GM23248 (cell line): ENCODE results near the gene SNX19. TPM values are rescaled to one million over a fixed set of nuclear protein-coding genes. Genes with fewer than 3 reads are reported as not detected.

Experiments
- DNase-seq: peaks from one replicate; pipeline ENCODE4 v3.0.0-alpha.2; 2015
- H2AFZ ChIP-seq: fragments of 200-600 bp; sonication (generic); 2 replicates; pipeline ENCODE4 v1.6.1; 2016; ENCODE audit warnings: antibody characterized with exemption
- H3F3A ChIP-seq: fragments of 200-600 bp; sonication (generic); 2 replicates; pipeline ENCODE4 v1.6.1; 2016; ENCODE audit warnings: mild to moderate bottlenecking, antibody characterized with exemption, mixed run types; ENCODE audit not compliant: insufficient read depth
- H3K27ac ChIP-seq: fragments of 200-600 bp; sonication (generic); 2 replicates; pipeline ENCODE4 v1.5.1; 2016; ENCODE audit warnings: mild to moderate bottlenecking
- H3K27me3 ChIP-seq: fragments of 200-600 bp; sonication (generic); replicated peaks from 2 replicates; pipeline ENCODE4 v1.6.1; 2016; ENCODE audit warnings: mild to moderate bottlenecking; ENCODE audit not compliant: insufficient read depth
- H3K36me3 ChIP-seq: fragments of 200-600 bp; sonication (generic); 2 replicates; pipeline ENCODE4 v1.6.1; 2016; ENCODE audit warnings: low read depth, mild to moderate bottlenecking
- H3K4me1 ChIP-seq: fragments of 200-600 bp; sonication (generic); 2 replicates; pipeline ENCODE4 v1.6.1; 2016; ENCODE audit warnings: mild to moderate bottlenecking; ENCODE audit not compliant: insufficient read depth
- H3K4me2 ChIP-seq: fragments of 200-600 bp; sonication (generic); one replicate; pipeline ENCODE4 v1.6.1; 2016; ENCODE audit warnings: mild to moderate bottlenecking; ENCODE audit not compliant: unreplicated experiment
- H3K4me3 ChIP-seq: fragments of 200-600 bp; sonication (generic); 2 replicates; pipeline ENCODE4 v1.5.1; 2016; ENCODE audit warnings: mild to moderate bottlenecking
- H3K79me2 ChIP-seq: fragments of 200-600 bp; sonication (generic); 2 replicates; pipeline ENCODE4 v1.6.1; 2016; ENCODE audit warnings: mild to moderate bottlenecking; ENCODE audit not compliant: insufficient read depth
- H3K9ac ChIP-seq: fragments of 200-600 bp; sonication (generic); 2 replicates; pipeline ENCODE4 v1.6.1; 2016; ENCODE audit warnings: mild to moderate bottlenecking
- H3K9me2 ChIP-seq: fragments of 200-600 bp; sonication (generic); 2 replicates; pipeline ENCODE4 v1.6.1; 2016; ENCODE audit warnings: mixed run types, mild to moderate bottlenecking, moderate library complexity; ENCODE audit not compliant: insufficient read depth
- H3K9me3 ChIP-seq: fragments of 200-600 bp; sonication (generic); one replicate; pipeline ENCODE4 v1.6.1; 2017; ENCODE audit warnings: low read depth
- H4K20me1 ChIP-seq: fragments of 200-600 bp; sonication (generic); 2 replicates; pipeline ENCODE4 v1.6.0; 2016; ENCODE audit not compliant: insufficient read depth
- EZH2 ChIP-seq: fragments of 200-600 bp; sonication (generic); IDR thresholded peaks from 2 replicates; pipeline ENCODE4 v1.6.1; 2018; ENCODE audit warnings: antibody characterized with exemption, mild to moderate bottlenecking; ENCODE audit not compliant: insufficient read depth, poor library complexity, severe bottlenecking
- EZH2phosphoT487 ChIP-seq: fragments of 200-600 bp; sonication (generic); IDR thresholded peaks from 2 replicates; pipeline ENCODE4 v1.6.1; 2018; ENCODE audit warnings: antibody characterized with exemption, moderate library complexity, mild to moderate bottlenecking, low read depth; ENCODE audit not compliant: insufficient read depth
- WGBS, 2 experiments: methylation state at CpG; one replicate each; pipeline ENCODE4 v1.1.6; 2015 to 2017; ENCODE audit warnings: low lambda C conversion rate in 2 of 2, low coverage in 1 of 2; ENCODE audit errors: missing lambda C conversion rate in 2 of 2; 5-methylcytosine and 5-hydroxymethylcytosine counted together
- in situ Hi-C: fragments of 300-500 bp; cut with MboI; formaldehyde crosslinking; loops from 2 replicates; pipeline ENCODE4 v1.15.0; 2020
- polyA plus RNA-seq: library from polyadenylated mRNA; unstranded; fragments of >200 nt; fragmentation: Nextera tagmentation; extraction: Ambion mirVana; gene quantifications from 2 replicates; pipeline ENCODE4 v1.2.1, GENCODE V29; 2016
- total RNA-seq: library from RNA; depleted of rRNA; stranded (reverse); fragments of >200 nt; shearing (Covaris generic); gene quantifications from 2 replicates; pipeline ENCODE4 v1.2.3, GENCODE V29; 2014

SNX19 gene
- total and polyA plus RNA-seq, 2 experiments from 2014 or later, result 40.3 to 81.9 TPM

DNA sequence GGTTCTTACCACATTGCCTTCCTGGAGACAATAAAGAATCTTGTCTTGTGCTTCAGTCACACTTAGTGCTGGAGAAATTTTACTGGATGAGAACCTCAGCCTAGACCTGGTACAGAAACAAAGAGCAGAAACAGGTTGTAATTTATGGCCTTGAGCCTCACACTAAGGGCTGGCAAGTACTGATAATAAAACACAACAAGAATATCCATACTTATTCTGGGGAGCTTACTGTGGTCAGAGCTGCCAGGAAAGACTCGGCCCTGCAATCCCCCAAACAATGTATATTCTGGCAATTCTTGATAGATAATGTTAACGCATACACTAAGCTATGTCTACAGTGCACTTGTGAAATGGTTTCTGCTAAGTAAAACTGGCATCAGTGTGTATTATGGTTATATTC, 9.7 kb downstream of the SNX19 start:
- DNase-seq, result no peak
- Histone ChIP-seq H3K36me3 (peaks cover 72% of the 10 kb centered on the region), H3K27ac (no peak overlapping the region), H2AFZ (no peak overlapping the region), H3K79me2 (peaks cover 46% of the 10 kb centered on the region), H3K4me2 (no peak overlapping the region), H3K27me3 (no peaks in the 10 kb centered on the region), H3F3A (peaks cover 52% of the 10 kb centered on the region), H3K9me2 (no peaks in the 10 kb centered on the region), H3K4me3 (no peak overlapping the region), H3K9ac (no peak overlapping the region), H4K20me1 (no peaks in the 10 kb centered on the region; the same call in 1 of the 2 replicates), H3K4me1 (peaks cover 26% of the 10 kb centered on the region), H3K9me3 (no peaks in the 10 kb centered on the region)
- no peak for TF ChIP-seq EZH2
- no peak for TF ChIP-seq EZH2phosphoT487
- WGBS, 2 experiments, result 100% methylated on average over 2 of the region's 2 CpGs
- in situ Hi-C loops, result no loop called here

DNA sequence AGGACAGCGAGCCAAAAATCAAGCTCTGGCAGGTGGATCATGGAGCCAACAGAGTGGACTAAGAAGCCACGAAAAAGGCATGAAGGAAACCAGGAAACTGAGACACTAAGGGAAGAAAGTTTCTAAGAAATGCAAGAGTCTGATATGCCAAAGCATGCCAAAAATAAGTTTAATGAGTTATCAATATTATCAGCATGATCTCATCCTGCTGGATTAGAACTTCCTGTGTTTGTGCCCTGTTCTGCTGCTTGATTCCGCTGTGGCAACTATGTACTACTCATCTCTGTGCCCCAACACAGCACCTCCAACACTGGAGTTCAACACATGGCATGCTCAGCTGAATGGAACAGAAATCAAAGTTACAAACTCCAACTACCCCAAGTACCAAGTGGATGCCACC, 10.8 kb downstream of the SNX19 start:
- Histone ChIP-seq H3F3A (peaks cover 43% of the 10 kb centered on the region), H3K9ac (no peak overlapping the region), H3K36me3 (peaks cover 77% of the 10 kb centered on the region), H3K79me2 (peaks cover 35% of the 10 kb centered on the region), H3K9me3 (no peaks in the 10 kb centered on the region), H3K4me1 (peaks cover 25% of the 10 kb centered on the region), H3K27me3 (no peaks in the 10 kb centered on the region), H3K9me2 (no peaks in the 10 kb centered on the region), H3K4me3 (no peak overlapping the region), H3K4me2 (no peak overlapping the region), H2AFZ (no peak overlapping the region), H4K20me1 (no peaks in the 10 kb centered on the region; the same call in 1 of the 2 replicates), H3K27ac (no peak overlapping the region)
- in situ Hi-C loops, result no loop called here
- no peak for DNase-seq
- TF ChIP-seq EZH2, result no peak
- no peak for TF ChIP-seq EZH2phosphoT487
- 100% methylated on average over 3 of the region's 3 CpGs for WGBS, 2 experiments

DNA sequence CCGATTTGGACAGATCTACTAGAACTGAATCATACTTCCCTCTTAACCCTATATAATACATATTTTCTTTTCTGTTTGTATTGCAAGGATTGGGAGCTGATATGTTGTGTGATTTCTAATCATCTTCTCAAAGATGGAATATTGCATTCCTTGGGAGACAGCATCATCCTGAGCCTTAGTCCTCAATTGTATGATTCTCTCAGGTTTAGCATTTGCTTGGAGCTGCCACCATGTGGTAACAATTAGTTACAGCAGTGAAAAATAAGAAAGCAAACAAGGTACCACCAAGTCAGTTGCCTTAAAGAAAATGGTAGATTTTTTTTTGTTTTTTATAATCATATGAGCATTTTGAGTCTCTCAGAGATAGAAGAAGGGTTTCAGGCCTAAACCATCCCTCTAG, 11.9 kb downstream of the SNX19 start:
- Histone ChIP-seq H3K79me2 (peaks cover 33% of the 10 kb centered on the region), H4K20me1 (no peaks in the 10 kb centered on the region; the same call in 1 of the 2 replicates), H3K9ac (no peak overlapping the region), H3K4me2 (no peak overlapping the region), H3K27me3 (no peaks in the 10 kb centered on the region), H3K27ac (peak overlapping the region; percentile 30), H3K4me3 (no peak overlapping the region), H2AFZ (no peak overlapping the region), H3K36me3 (peaks cover 78% of the 10 kb centered on the region), H3K9me3 (no peaks in the 10 kb centered on the region), H3F3A (peaks cover 38% of the 10 kb centered on the region), H3K9me2 (no peaks in the 10 kb centered on the region), H3K4me1 (peaks cover 13% of the 10 kb centered on the region)
- in situ Hi-C loops, result no loop called here
- WGBS, 2 experiments, result 93 to 97% methylated on average over 1 of the region's 1 CpG
- TF ChIP-seq EZH2phosphoT487, result no peak
- no peak for TF ChIP-seq EZH2
- DNase-seq, result peak; percentile 45

DNA sequence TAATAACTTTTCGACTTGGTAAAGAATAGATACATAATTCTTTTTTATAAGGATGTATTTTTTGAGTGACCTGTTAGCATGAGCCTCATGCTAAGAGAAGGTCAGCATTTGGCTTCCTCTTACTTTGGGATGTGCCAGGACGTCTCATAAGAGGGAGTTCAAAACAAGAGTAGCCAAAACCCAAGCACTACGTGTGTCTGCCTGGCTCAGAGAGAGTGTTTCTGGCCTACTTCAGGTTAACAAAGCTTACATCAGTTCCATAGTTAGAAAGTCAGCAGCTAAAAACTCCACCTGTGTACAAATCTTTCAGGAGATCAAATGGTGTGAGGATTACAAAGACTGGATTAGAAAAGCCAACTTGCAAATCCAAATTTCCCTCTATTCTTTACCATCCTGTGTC, 13.9 kb downstream of the SNX19 start:
- Histone ChIP-seq H3K9ac (no peak overlapping the region), H3F3A (peaks cover 44% of the 10 kb centered on the region), H2AFZ (no peak overlapping the region), H3K27me3 (no peaks in the 10 kb centered on the region), H4K20me1 (no peaks in the 10 kb centered on the region), H3K4me1 (peaks cover 10% of the 10 kb centered on the region), H3K4me2 (no peak overlapping the region), H3K9me2 (no peaks in the 10 kb centered on the region), H3K9me3 (no peaks in the 10 kb centered on the region), H3K27ac (no peak overlapping the region), H3K36me3 (peaks cover 77% of the 10 kb centered on the region), H3K4me3 (no peak overlapping the region), H3K79me2 (peaks cover 21% of the 10 kb centered on the region)
- in situ Hi-C loops, result no loop called here
- no peak for DNase-seq
- 75 to 80% methylated on average over 3 of the region's 3 CpGs for WGBS, 2 experiments
- TF ChIP-seq EZH2phosphoT487, result no peak
- TF ChIP-seq EZH2, result no peak

DNA sequence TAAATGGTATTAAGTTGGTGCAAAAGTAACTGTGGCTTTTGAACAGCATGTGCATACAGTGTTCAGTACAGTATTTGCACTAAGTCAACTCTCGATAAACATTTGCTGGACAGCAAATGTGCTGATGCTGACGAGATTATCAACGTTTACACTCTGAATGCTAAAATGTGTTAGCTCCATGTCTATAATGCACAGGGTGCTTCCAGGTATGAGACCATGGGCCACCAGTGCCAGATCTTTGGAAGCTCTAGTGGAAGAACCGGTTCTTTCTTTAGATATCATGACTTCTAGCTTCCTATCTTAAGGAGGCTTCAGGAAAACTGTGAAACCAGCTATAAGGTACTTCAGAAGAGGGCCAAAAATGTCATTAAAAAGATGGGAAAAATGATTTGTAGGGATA, 17.2 kb downstream of the SNX19 start:
- no peak overlapping the region for H3K9ac ChIP-seq
- peaks cover 44% of the 10 kb centered on the region for H3F3A ChIP-seq
- no peak overlapping the region for H3K27ac ChIP-seq
- H3K4me3 ChIP-seq, result no peak overlapping the region
- H3K9me3 ChIP-seq, result no peaks in the 10 kb centered on the region
- in situ Hi-C loops, result no loop called here
- H3K9me2 ChIP-seq, result no peaks in the 10 kb centered on the region
- H4K20me1 ChIP-seq, result no peaks in the 10 kb centered on the region
- no peaks in the 10 kb centered on the region for H3K27me3 ChIP-seq
- no peak overlapping the region for H3K4me2 ChIP-seq
- peaks cover 68% of the 10 kb centered on the region for H3K36me3 ChIP-seq
- H2AFZ ChIP-seq, result no peak overlapping the region
- H3K79me2 ChIP-seq, result peaks cover 6% of the 10 kb centered on the region
- no peak for DNase-seq
- 78 to 80% methylated on average over 4 of the region's 4 CpGs for WGBS, 2 experiments
- peaks cover 19% of the 10 kb centered on the region for H3K4me1 ChIP-seq
- TF ChIP-seq EZH2 (no peak), EZH2phosphoT487 (no peak)
